CD14-positive monocyte (primary cell): ENCODE measurements around the gene CAMKV. TPM values are rescaled to one million over a fixed set of nuclear protein-coding genes. Genes with fewer than 3 reads are reported as not detected.

Source experiments
- DNase-seq, 3 donors: peaks; one replicate each; pipeline ENCODE4 v3.0.0-alpha.2; 2011 to 2022
- H2AFZ ChIP-seq: 2 replicates; pipeline ENCODE4 v1.6.0; 2012; ENCODE audit warnings: mild to moderate bottlenecking, low read depth, low read length, inconsistent platforms; ENCODE audit not compliant: insufficient read depth, poor library complexity, severe bottlenecking
- H3K27ac ChIP-seq, 2 donors: 1 replicate in 1 of 2; 2 replicates in 1 of 2; pipeline ENCODE4 v1.5.1; 2012 to 2013; ENCODE audit warnings: low read length in 2 of 2, control low read depth in 1 of 2, inconsistent platforms in 1 of 2, low read depth in 1 of 2, mild to moderate bottlenecking in 1 of 2
- H3K27me3 ChIP-seq, 2 donors: one replicate each; pipeline versions ENCODE4 v1.6.0 to v1.6.1; 2011 to 2013; ENCODE audit warnings: low read length in 2 of 2; ENCODE audit not compliant: control insufficient read depth in 2 of 2, insufficient read depth in 2 of 2
- H3K36me3 ChIP-seq, 2 donors: replicated peaks in 1 of 2; 1 replicate in 1 of 2; 2 replicates in 1 of 2; pipeline versions ENCODE4 v1.5.1 to v1.6.1; 2012 to 2013; ENCODE audit warnings: low read length in 2 of 2, control low read depth in 1 of 2, inconsistent platforms in 1 of 2, mild to moderate bottlenecking in 1 of 2; ENCODE audit not compliant: insufficient read depth in 2 of 2, control insufficient read depth in 1 of 2
- H3K4me1 ChIP-seq, 2 donors: 1 replicate in 1 of 2; 2 replicates in 1 of 2; pipeline versions ENCODE4 v1.5.1 to v1.6.1; 2012 to 2013; ENCODE audit warnings: low read length in 2 of 2, control low read depth in 1 of 2, inconsistent platforms in 1 of 2, mild to moderate bottlenecking in 1 of 2, moderate library complexity in 1 of 2; ENCODE audit not compliant: insufficient read depth in 2 of 2, control insufficient read depth in 1 of 2
- H3K4me2 ChIP-seq: replicated peaks from 2 replicates; pipeline ENCODE3; 2012; ENCODE audit warnings: low read length, moderate library complexity, mild to moderate bottlenecking; ENCODE audit not compliant: poor library complexity, severe bottlenecking; ENCODE audit errors: extremely low read depth
- H3K4me3 ChIP-seq, 3 experiments: fragments of 200-600 bp in 1 of 3; sonication (generic) in 1 of 3; replicated peaks in 1 of 3; 1 replicate in 2 of 3; 2 replicates in 1 of 3; pipeline ENCODE4 v1.5.1; 2011 to 2013; ENCODE audit warnings: low read length in 3 of 3, mild to moderate bottlenecking in 3 of 3, control low read depth in 2 of 3, low read depth in 2 of 3, inconsistent platforms in 1 of 3, moderate library complexity in 1 of 3
- H3K79me2 ChIP-seq: 2 replicates; pipeline ENCODE4 v1.6.0; 2012; ENCODE audit warnings: mild to moderate bottlenecking, control low read depth, inconsistent platforms, low read length, moderate library complexity; ENCODE audit not compliant: insufficient read depth
- H3K9ac ChIP-seq: 2 replicates; pipeline ENCODE4 v1.6.0; 2017; ENCODE audit warnings: low read length, mild to moderate bottlenecking; ENCODE audit not compliant: insufficient read depth, poor library complexity, severe bottlenecking
- H3K9me3 ChIP-seq, 2 donors: replicated peaks in 1 of 2; 1 replicate in 1 of 2; 2 replicates in 1 of 2; pipeline versions ENCODE4 v1.5.1 to v1.6.1; 2012 to 2013; ENCODE audit warnings: low read length in 2 of 2, control low read depth in 1 of 2; ENCODE audit not compliant: control insufficient read depth in 1 of 2, insufficient read depth in 1 of 2
- H4K20me1 ChIP-seq: 2 replicates; pipeline ENCODE4 v1.6.0; 2012; ENCODE audit warnings: mild to moderate bottlenecking, low read length, control low read depth, moderate library complexity; ENCODE audit not compliant: insufficient read depth
- H3K27ac Mint-ChIP-seq, 7 donors: one replicate each; pipeline ENCODE4 v1.8.0; 2020; ENCODE audit warnings: mild to moderate bottlenecking in 7 of 7, mixed read lengths in 7 of 7, moderate library complexity in 6 of 7, inconsistent platforms in 2 of 7
- H3K27me3 Mint-ChIP-seq, 3 donors: one replicate each; pipeline ENCODE4 v1.8.0; 2021 to 2022; ENCODE audit warnings: low read depth in 3 of 3, mild to moderate bottlenecking in 3 of 3, mixed read lengths in 3 of 3, moderate library complexity in 3 of 3, inconsistent platforms in 1 of 3
- H3K36me3 Mint-ChIP-seq, 2 donors: one replicate each; pipeline ENCODE4 v1.8.0; 2020; ENCODE audit warnings: mixed read lengths in 2 of 2, inconsistent platforms in 1 of 2, mild to moderate bottlenecking in 1 of 2
- H3K4me1 Mint-ChIP-seq: one replicate; pipeline ENCODE4 v1.8.0; 2020; ENCODE audit warnings: mild to moderate bottlenecking, mixed read lengths
- H3K4me3 Mint-ChIP-seq, 2 donors: one replicate each; pipeline ENCODE4 v1.8.0; 2020; ENCODE audit warnings: mild to moderate bottlenecking in 2 of 2, mixed read lengths in 2 of 2, moderate library complexity in 1 of 2
- H3K9me3 Mint-ChIP-seq, 7 donors: one replicate each; pipeline ENCODE4 v1.8.0; 2020 to 2022; ENCODE audit warnings: mixed read lengths in 7 of 7, mild to moderate bottlenecking in 6 of 7, moderate library complexity in 6 of 7, inconsistent platforms in 2 of 7
- CTCF ChIP-seq: fragments of 200-600 bp; IDR thresholded peaks from one replicate; pipeline ENCODE4 v1.8.0; 2022; ENCODE audit warnings: antibody characterized with exemption, mild to moderate bottlenecking
- WGBS: methylation state at CpG from one replicate; pipeline ENCODE4 v1.1.5; 2013; ENCODE audit warnings: missing lambda C conversion rate; ENCODE audit not compliant: insufficient coverage; 5-methylcytosine and 5-hydroxymethylcytosine counted together
- intact Hi-C, 2 donors: fragments of 100-400 bp; cut with micrococcal nuclease; formaldehyde crosslinking; loops; one replicate each; pipeline versions ENCODE4 v1.15.0 to v1.15.1; 2023
- polyA plus RNA-seq, 3 donors: library from polyadenylated mRNA; depleted of rRNA in 1 of 3; unstranded in 2 of 3; stranded (reverse) in 1 of 3; fragments of 300-500 nt in 2 of 3; fragments of >200 nt in 1 of 3; fragmentation: Illumina TruSeq in 2 of 3; gene quantifications; 1 replicate in 2 of 3; 2 replicates in 1 of 3; pipeline ENCODE4 v1.2.3, GENCODE V29; 2012 to 2021

Gene CAMKV
- polyA plus RNA-seq, 3 donors: 0.03 to 0.10 TPM; not detected in 1

DNA sequence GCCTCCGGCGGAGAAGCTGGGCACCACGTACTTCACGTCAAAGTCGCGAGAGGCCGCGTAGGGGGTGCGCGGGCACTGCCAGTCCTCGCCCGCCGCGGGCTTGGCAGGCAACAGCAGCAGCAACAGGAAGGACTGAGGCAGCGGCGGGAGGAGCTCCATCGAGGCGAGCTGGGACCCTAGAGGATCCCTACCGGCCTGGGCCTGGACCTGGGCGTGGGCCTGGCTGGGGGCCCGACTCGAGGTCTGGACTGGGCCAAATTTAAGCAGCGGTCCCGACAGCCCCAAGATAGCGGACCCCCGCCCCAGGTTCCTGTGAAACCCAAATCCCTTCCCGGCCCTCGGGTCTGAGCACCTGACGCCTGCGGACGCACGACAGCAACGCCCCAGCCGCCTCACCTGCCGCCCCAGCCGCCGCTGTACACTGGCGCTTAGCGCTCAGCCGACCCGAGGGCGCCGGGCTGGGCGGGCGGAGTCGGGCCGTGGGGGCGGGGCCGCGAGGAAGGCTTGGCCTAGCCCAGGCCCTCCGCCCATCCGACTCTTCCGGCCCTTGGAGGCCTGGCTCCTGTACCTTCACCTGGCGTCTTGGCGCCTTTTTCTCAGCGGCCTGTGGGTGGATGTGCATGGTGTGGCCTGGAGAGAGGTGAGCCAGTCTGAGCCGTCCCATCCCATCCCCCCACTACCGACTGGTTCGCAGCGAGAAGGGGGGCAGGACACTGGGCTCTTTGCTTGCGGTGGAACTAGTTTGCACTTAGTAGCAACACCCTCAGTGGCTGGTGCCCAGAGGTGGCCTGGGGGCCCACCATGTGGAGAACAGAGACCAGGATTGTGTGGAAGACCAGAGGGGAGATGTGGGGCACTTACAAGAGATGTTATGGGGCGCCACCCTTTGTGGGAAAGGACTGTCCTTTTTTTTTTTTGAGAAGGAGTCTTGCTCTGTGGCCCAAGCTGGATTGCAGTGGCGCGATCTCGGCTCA lies 34.0 kb upstream of the CAMKV start, which contains the start of gene MST1R:
MST1R (minus strand) TSS at position 423 of the 974 bp plus-strand sequence; CDS start at position 159, 264 bp downstream.
- peak within 1 kb of the TSS; percentile 83 for H3K4me2 ChIP-seq
- peaks cover under 1 to 5% of the 10 kb centered on the region in 2 donors for H3K36me3 ChIP-seq
- H3K4me1 ChIP-seq: peaks cover 19 to 25% of the 10 kb centered on the region in 2 donors
- Mint-ChIP-seq H3K27me3 (peaks cover 0 to 6% (median 2%) of the 10 kb centered on the region in 3 donors), H3K27ac (peak within 1 kb of the TSS in 1 of 7 donors; percentile 55), H3K9me3 (no peaks in the 10 kb centered on the region), H3K36me3 (peaks cover 0 to 2% of the 10 kb centered on the region in 2 donors), H3K4me1 (peaks cover 21% of the 10 kb centered on the region), H3K4me3 (peak within 1 kb of the TSS; percentile 79 to 90)
- TF ChIP-seq CTCF: no peak
- no peaks in the 10 kb centered on the region for H3K79me2 ChIP-seq
- no peaks in the 10 kb centered on the region for H3K27me3 ChIP-seq
- no peaks in the 10 kb centered on the region for H3K9me3 ChIP-seq
- H3K9ac ChIP-seq: peak within 1 kb of the TSS; percentile 67
- intact Hi-C loops: no loop called here
- H3K4me3 ChIP-seq: peak within 1 kb of the TSS; percentile 17 to 82 (median 44)
- DNase-seq: peak; percentile 32 to 48 (median 35)
- peak within 1 kb of the TSS; percentile 97 for H2AFZ ChIP-seq
- H4K20me1 ChIP-seq: no peaks in the 10 kb centered on the region
- WGBS: 37% methylated on average over 51 of the region's 65 CpGs
- H3K27ac ChIP-seq: peak within 1 kb of the TSS in 1 of 2 donors; percentile 31

GRCh38 chr3:49902511-49903345 lies 33.0 kb upstream of the CAMKV start:
- Mint-ChIP-seq H3K9me3 (no peaks in the 10 kb centered on the region), H3K4me1 (peaks cover 21% of the 10 kb centered on the region), H3K36me3 (no peaks in the 10 kb centered on the region), H3K27me3 (peaks cover 0 to 6% (median 2%) of the 10 kb centered on the region in 3 donors), H3K4me3 (peak overlapping the region in 1 of 2 donors; percentile 90), H3K27ac (peak overlapping the region in 1 of 7 donors; percentile 36)
- Histone ChIP-seq H3K4me2 (peak overlapping the region; percentile 83), H4K20me1 (no peaks in the 10 kb centered on the region), H3K79me2 (no peaks in the 10 kb centered on the region), H3K9me3 (no peaks in the 10 kb centered on the region), H3K9ac (no peak overlapping the region), H3K27ac (no peak overlapping the region), H2AFZ (peak overlapping the region; percentile 97), H3K36me3 (no peaks in the 10 kb centered on the region), H3K27me3 (no peaks in the 10 kb centered on the region), H3K4me3 (no peak overlapping the region), H3K4me1 (peaks cover 19 to 25% of the 10 kb centered on the region in 2 donors)
- TF ChIP-seq CTCF: no peak
- DNase-seq: no peak
- intact Hi-C loops: no loop called here
- WGBS: 94% methylated on average over 42 of the region's 44 CpGs
